Measurements from ENCODE around the gene NOC4L.

DNA sequence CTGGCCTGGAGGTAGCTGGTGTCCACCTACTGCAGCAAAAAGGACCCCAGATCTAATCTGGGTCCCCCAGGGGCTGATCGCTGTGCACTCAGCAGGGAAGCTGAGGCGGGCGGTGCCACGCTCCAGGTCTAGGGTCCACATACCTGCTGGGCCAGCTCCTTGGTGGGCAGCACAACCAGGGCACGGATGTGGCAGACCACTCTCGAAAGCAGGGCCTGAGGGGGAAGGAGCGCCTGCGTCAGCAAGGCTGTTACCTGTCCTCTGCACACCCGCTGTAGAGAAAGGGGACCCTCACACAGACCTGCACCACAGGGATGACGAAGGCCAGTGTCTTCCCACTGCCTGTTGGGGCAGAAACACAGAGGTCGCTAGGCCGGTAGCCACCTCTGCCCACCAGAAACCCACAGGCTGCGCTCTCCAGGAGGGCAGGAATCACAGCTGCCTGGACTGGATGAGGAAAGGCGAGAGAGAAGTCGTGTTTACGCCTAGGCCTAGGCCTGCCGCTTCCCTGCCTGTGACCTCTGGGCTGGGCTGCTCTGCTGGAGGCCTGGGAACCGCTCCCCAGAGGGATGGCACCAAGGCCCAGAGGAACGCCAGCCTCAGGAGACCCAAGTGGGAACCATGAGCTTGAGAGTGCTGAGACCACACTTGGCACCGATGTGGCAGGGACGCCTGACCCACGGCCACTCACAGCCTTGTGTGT is 2.1 kb upstream of the NOC4L start:
- no peak for TF ChIP-seq EZH2 (IDR thresholded peaks at IDR 0.05; ENCODE audit: insufficient read depth, low read length)
- TF ChIP-seq, protein P1, sequence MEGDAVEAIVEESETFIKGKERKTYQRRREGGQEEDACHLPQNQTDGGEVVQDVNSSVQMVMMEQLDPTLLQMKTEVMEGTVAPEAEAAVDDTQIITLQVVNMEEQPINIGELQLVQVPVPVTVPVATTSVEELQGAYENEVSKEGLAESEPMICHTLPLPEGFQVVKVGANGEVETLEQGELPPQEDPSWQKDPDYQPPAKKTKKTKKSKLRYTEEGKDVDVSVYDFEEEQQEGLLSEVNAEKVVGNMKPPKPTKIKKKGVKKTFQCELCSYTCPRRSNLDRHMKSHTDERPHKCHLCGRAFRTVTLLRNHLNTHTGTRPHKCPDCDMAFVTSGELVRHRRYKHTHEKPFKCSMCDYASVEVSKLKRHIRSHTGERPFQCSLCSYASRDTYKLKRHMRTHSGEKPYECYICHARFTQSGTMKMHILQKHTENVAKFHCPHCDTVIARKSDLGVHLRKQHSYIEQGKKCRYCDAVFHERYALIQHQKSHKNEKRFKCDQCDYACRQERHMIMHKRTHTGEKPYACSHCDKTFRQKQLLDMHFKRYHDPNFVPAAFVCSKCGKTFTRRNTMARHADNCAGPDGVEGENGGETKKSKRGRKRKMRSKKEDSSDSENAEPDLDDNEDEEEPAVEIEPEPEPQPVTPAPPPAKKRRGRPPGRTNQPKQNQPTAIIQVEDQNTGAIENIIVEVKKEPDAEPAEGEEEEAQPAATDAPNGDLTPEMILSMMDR (IDR thresholded peaks at IDR 0.05; ENCODE audit: insufficient read depth, low read depth, low read length), result no peak
